Mucosa of stomach (tissue), 1 donor: ENCODE measurements around the gene NR5A2.

Source experiments
- H3K27me3 ChIP-seq: one replicate; pipeline ENCODE4 v1.7.0; 2013; ENCODE audit warnings: mild to moderate bottlenecking, low read length; ENCODE audit not compliant: control insufficient read depth, insufficient read depth
- H3K36me3 ChIP-seq: one replicate; pipeline ENCODE4 v1.7.0; 2013; ENCODE audit warnings: low read length; ENCODE audit not compliant: control insufficient read depth, insufficient read depth
- H3K4me1 ChIP-seq: one replicate; pipeline ENCODE4 v1.7.0; 2013; ENCODE audit warnings: mild to moderate bottlenecking, low read length; ENCODE audit not compliant: control insufficient read depth, insufficient read depth
- H3K4me3 ChIP-seq: one replicate; pipeline ENCODE4 v1.7.0; 2013; ENCODE audit warnings: low read length
- H3K9ac ChIP-seq: one replicate; pipeline ENCODE4 v1.7.0; 2013; ENCODE audit warnings: mild to moderate bottlenecking, low read length, moderate library complexity
- H3K9me3 ChIP-seq: one replicate; pipeline ENCODE4 v1.7.0; 2013; ENCODE audit warnings: mild to moderate bottlenecking, low read length, moderate library complexity; ENCODE audit not compliant: control insufficient read depth
- donor health status: Pancreatic carcinoma.

The NR5A2 gene

DNA sequence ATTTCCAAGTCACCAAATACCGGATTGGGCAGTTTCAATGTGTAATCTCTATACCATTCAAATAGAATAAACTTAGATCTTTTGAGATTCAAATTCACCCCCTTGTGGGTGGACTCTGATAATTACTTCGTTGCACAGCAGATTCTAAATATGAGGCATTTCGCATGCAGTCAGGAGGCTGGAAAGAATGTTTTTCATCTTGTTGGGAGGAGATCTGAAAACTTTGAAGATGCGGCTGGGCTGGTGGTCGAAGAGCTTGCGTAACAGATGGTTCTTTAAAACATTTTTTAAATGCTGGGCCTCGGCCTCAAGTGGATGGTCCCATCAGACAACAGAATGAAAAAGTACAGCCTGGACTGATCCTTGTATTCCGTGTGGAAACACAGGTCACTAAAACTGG, 10.4 kb downstream of the NR5A2 start:
- H3K4me3 ChIP-seq, result no peak overlapping the region
- H3K9ac ChIP-seq, result no peak overlapping the region
- H3K9me3 ChIP-seq, result no peaks in the 10 kb centered on the region
- no peaks in the 10 kb centered on the region for H3K36me3 ChIP-seq
- peaks cover 88% of the 10 kb centered on the region for H3K27me3 ChIP-seq
- peaks cover 59% of the 10 kb centered on the region for H3K4me1 ChIP-seq

DNA sequence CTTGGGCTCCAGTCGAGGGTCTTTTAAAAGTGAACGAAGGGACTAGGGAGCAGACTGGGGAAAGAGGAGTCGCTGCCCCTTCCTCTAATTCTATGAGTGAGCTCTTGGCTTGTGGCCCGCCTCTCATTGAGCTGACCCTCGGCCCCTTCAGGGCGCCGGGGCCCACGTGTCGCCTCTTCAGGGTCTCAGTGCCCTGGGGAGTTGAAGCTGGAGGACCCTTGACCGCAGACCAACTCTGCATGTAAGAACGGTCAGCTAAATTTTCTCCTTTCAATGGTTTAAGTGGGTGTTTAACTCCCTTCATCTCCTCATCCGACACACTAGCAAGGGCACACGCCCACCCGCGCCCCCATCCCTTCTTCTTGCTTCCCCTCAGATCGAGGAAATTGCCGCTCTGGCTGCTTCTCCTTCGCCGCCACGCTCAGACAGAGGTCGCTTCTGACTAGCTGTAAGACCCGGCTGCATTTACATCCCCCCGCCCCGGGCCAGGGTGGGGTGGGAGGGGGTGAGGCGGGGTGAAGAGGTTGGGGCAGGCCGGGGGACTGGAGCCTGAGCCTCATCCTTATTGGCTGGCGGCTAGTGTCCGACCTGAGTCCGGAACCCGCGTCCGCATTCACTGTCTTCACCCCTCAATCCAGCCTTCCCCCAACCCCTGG, 10.9 kb downstream of the NR5A2 start:
- peaks cover 54% of the 10 kb centered on the region for H3K4me1 ChIP-seq
- H3K27me3 ChIP-seq, result peaks cover 93% of the 10 kb centered on the region
- no peaks in the 10 kb centered on the region for H3K36me3 ChIP-seq
- no peaks in the 10 kb centered on the region for H3K9me3 ChIP-seq
- H3K9ac ChIP-seq, result peak overlapping the region; percentile 47
- H3K4me3 ChIP-seq, result no peak overlapping the region

DNA sequence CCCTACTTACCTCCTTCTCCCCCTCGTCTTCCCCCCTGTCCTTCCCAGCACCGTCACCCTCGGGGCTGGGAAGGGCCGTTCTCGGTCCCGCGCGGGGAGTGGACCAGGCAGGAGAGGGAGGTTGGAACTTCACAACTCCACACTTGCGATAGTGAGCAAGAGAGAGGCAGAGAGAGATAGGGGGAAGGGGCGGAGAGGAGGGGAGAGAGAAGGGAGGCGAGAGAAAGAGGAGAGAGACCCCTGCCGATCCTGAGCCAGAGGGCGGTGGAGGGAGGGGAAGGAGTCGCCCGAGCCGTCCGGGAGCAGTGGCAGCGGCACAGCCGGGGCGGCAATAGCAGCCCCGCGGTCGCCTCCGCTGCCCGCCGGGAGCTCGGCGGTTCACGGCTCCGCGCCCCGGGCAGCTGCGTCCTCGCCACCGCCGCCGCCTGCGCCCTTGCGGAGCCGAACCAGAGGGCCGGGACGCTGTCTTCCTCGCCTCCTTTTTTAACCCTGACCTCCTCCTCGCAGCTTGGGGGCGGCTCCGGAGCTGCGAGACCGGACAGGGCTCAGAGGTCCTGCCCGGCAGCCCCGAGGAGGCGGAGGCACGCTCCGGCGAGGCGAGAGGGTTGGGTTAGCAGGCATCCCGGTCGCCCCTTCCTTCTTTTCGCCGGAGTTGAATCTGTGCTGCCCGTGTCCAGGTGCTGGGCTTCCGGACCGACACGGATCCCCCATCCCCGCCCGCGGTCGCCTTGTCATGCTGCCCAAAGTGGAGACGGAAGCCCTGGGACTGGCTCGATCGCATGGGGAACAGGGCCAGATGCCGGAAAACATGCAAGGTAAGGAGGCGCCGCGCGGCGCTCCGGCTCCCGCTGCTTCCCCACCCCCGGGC, 11.7 kb downstream of the NR5A2 start:
- Histone ChIP-seq H3K36me3 (no peaks in the 10 kb centered on the region), H3K4me1 (peaks cover 47% of the 10 kb centered on the region), H3K9ac (peak overlapping the region; percentile 47), H3K9me3 (no peaks in the 10 kb centered on the region), H3K4me3 (peak overlapping the region; percentile 46), H3K27me3 (peaks cover 94% of the 10 kb centered on the region)

DNA sequence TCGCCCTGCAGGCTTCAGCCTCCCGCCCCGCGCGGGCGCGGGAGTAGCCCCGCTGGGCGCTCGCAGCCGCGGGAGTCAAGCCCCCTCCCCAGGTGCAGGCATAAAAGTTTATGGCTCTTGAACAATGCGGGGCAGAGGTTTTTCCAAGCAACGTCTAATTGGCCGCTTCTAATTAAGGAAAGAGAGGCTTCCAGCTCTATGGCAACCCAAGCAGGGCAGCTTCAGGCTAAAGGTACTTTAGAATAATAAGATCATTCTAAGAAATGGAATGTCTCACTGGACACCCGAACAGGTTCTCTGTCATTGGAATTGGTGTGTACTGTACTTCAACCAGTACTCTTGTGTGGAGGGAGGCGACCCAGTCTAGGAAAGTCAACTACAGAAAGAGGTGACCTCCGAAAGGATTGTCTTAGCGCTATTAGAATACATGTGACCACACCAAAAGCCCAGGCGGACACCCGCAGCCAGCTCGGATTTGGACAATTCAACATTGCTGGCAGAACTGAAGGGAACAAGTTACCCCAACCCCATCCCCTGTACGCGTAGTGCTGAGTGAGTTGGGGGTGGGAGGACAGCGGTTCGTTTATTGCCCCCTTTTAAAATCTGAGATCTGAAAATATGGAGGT, 12.5 kb downstream of the NR5A2 start:
- H3K27me3 ChIP-seq, result peaks cover 91% of the 10 kb centered on the region
- peak overlapping the region; percentile 47 for H3K9ac ChIP-seq

DNA sequence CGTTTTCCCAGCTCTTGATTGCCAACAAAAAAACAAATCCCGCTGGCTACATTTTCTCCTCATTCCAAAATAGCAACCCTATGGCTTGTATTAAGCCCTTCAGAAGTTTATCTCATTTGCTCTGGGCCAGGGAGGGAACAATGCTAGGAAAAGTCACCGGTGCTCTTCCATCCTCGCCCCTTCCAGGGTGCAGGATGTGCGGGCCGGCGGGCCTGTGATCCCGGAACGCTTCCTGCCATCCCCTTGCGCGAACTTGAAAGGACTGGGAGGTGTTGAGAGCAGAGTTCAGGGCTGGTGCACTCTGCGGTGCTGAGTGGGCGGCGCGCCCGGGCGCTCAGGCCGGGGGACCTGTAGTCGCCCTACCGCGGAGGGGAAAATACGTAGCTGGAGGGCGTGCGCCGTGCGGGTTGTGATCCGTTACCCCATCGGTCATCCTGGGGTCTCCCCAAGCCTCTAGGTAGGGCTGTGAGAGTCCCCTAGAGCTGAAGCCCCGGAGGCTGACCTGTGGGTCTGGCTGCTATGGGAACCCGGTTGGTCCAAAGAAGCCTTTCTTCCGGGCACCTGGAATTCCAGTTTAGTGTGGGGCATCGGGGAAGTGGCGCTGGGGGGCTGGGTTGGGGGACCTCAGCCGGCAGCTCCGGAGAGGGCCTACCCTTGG, 13.1 kb downstream of the NR5A2 start:
- H3K4me3 ChIP-seq, result no peak overlapping the region
- no peaks in the 10 kb centered on the region for H3K9me3 ChIP-seq
- H3K36me3 ChIP-seq, result no peaks in the 10 kb centered on the region
- H3K9ac ChIP-seq, result no peak overlapping the region
- H3K4me1 ChIP-seq, result peaks cover 35% of the 10 kb centered on the region
- H3K27me3 ChIP-seq, result peaks cover 88% of the 10 kb centered on the region

More for the DNA sequence above, 12.5 kb downstream of the NR5A2 start:
- Histone ChIP-seq H3K36me3 (no peaks in the 10 kb centered on the region), H3K4me3 (peak overlapping the region; percentile 46), H3K4me1 (peaks cover 41% of the 10 kb centered on the region), H3K9me3 (no peaks in the 10 kb centered on the region)

DNA sequence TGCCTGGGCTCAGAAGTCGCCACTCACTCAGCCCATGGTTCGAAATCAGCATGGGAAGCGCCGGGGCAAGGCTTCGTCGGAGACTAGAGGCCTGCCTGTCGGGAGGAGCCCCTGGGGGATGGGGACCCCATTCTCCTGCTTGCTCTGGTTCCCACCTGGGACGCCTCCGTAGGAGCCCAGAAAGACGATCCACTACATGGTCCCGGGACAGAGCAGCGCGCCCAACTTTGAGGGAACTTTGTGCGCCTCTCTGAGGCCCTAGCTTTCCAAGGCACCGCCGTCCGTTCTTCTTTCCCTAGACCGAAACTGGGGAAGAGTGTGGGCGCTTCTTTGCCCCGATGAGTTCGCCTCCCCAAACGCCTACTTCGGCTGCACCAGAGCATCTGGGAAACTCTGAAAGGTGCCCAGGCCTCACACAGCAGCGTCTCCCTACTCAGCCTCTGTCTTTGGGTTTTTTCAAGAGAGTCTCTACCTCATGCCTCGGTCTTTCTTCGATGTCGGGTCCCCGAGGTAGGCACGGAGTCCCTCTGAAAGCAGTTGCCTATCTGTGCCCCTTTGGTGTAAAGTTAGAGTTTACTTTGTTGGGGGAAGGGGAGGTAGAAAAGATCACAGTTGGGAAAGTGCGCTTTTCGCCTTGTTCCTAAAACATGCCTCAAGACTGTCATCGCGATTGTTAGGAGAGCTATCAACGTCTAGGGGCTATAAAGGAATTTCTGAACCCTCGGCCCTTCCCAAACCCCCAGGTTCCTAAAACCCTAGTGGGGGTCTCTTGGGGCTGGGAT, 14.0 kb downstream of the NR5A2 start:
- Histone ChIP-seq H3K9ac (no peak overlapping the region), H3K27me3 (peaks cover 79% of the 10 kb centered on the region), H3K4me1 (peaks cover 32% of the 10 kb centered on the region), H3K4me3 (no peak overlapping the region), H3K9me3 (no peaks in the 10 kb centered on the region), H3K36me3 (no peaks in the 10 kb centered on the region)

DNA sequence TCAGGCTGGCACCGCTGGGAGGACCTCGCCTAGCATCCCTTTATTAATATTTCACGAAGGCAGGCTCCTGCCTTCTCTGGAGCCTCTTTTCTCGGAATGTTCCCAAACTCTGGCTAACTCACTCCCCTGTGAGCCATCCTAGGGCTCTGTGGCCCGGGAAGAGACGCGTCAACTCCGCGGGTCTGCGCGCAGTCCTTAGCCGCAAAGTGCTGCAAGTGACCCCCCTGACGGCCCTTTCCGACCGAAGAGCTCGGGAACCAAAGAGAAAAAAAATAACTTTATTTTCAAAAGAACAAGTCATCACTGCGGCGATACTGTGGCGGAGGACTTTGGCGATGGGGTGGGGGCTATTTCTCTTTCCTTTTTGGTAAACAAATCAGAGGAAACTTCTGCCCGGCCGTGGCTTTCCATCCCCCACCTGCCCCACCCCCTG, 14.6 kb downstream of the NR5A2 start:
- H3K4me3 ChIP-seq, result no peak overlapping the region
- peak overlapping the region; percentile 7 for H3K9ac ChIP-seq
- H3K36me3 ChIP-seq, result no peaks in the 10 kb centered on the region
- peaks cover 73% of the 10 kb centered on the region for H3K27me3 ChIP-seq
- peaks cover 32% of the 10 kb centered on the region for H3K4me1 ChIP-seq
- no peaks in the 10 kb centered on the region for H3K9me3 ChIP-seq

DNA sequence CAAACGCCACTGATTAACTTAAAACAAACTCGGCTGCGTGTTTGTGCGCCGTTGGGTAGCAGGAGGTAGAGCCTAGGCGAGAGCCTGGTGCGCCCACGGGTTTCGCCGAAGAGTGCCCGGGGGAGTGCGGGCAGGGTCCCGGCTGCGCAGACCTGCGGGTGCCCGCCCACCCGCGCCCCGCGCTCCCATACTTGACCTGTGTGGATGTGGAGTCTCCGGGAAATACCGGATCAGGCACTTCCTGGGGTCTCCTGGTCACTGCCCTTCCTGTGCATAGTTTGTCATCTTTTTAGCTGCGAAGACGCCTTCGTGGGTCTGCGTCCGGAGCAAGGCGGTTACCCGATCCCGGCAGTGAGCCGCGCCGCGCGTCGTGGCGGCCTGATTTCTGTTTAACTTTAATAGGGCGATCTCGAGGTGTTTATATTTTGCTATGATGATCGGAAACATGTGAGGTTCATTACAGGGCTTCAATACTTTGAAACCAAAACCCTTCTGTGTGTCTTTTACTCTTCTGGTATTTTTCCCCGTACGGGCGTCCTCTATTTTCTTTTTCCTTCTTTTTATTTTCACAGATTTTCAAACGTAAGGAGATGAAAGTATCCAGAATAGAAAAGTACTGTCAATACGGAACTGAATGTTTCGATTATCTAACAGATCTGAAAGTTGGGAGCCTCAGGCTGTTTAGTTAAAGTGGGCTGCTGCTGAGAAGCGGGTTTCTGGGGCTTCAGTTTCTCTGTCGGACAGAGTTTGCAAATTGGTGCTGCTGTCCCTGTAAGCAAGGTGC, 15.2 kb downstream of the NR5A2 start:
- no peaks in the 10 kb centered on the region for H3K36me3 ChIP-seq
- no peaks in the 10 kb centered on the region for H3K9me3 ChIP-seq
- H3K27me3 ChIP-seq, result peaks cover 69% of the 10 kb centered on the region
- H3K9ac ChIP-seq, result peak overlapping the region; percentile 7
- H3K4me1 ChIP-seq, result peaks cover 32% of the 10 kb centered on the region
- H3K4me3 ChIP-seq, result peak overlapping the region; percentile 45

DNA sequence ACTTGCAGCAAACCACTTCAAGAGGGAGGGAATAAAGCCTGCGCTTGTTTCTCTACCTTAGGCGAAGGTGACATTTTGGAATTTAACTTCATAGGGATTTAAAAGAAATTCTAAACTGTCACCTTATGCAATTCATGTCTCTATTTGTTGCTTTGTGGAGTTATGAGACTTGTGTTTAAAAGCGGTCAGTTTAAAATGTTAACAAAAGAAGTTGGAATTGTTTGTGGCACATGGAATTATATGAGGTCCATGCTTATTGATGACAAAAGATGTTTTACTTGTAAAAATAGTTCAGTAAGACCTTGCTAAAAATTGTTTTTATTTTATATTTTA, 15.8 kb downstream of the NR5A2 start:
- Histone ChIP-seq H3K4me1 (peaks cover 32% of the 10 kb centered on the region), H3K9ac (peak overlapping the region; percentile 7), H3K36me3 (no peaks in the 10 kb centered on the region), H3K27me3 (peaks cover 63% of the 10 kb centered on the region), H3K9me3 (no peaks in the 10 kb centered on the region), H3K4me3 (peak overlapping the region; percentile 45)

DNA sequence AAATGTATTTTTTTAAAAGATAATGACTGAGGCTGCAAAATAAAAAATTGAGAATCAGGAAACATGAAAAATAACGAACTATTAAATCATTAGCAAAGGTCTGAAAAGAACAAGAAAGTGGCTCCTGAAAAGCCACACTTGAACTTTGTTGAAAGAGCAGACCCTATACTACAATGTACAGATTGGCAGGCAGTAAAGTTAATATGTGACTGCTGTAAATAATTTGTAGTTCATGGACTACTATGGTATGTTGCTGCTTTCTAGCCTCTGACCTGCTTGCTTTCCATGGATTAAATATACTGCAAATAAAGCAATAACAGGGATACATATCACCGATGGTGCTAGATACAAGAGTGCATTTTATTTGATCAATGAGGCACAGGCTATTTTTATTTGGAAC, 18.6 kb downstream of the NR5A2 start:
- Histone ChIP-seq H3K4me1 (peaks cover 10% of the 10 kb centered on the region), H3K9ac (no peak overlapping the region), H3K27me3 (peaks cover 35% of the 10 kb centered on the region), H3K9me3 (no peaks in the 10 kb centered on the region), H3K36me3 (no peaks in the 10 kb centered on the region), H3K4me3 (no peak overlapping the region)

DNA sequence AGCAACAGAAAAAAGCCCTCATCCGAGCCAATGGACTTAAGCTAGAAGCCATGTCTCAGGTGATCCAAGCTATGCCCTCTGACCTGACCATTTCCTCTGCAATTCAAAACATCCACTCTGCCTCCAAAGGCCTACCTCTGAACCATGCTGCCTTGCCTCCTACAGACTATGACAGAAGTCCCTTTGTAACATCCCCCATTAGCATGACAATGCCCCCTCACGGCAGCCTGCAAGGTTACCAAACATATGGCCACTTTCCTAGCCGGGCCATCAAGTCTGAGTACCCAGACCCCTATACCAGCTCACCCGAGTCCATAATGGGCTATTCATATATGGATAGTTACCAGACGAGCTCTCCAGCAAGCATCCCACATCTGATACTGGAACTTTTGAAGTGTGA, 20.7 kb downstream of the NR5A2 start:
- Histone ChIP-seq H3K4me3 (no peak overlapping the region), H3K9ac (no peak overlapping the region), H3K4me1 (no peaks in the 10 kb centered on the region), H3K36me3 (no peaks in the 10 kb centered on the region), H3K27me3 (peaks cover 14% of the 10 kb centered on the region), H3K9me3 (no peaks in the 10 kb centered on the region)
